Left forelimb (tissue), 1 donor: ENCODE results near the gene DIPK1C.
"Not testable (repeated sequence)": the region's sequence is repeated elsewhere in the genome, so short reads cannot be mapped to it uniquely, and the experiment has no call there.

Experiments
- DNase-seq: peaks from one replicate; pipeline ENCODE4 v3.0.0-alpha.2; 2018; ENCODE audit warnings: low spot score

The DIPK1C gene

GRCh38 chr18:74457043-74457724, at the start of gene DIPK1C:
DIPK1C (minus strand) TSS chr18:74457308; CDS start chr18:74457259, 49 bp downstream.
- no peak for DNase-seq

DNA sequence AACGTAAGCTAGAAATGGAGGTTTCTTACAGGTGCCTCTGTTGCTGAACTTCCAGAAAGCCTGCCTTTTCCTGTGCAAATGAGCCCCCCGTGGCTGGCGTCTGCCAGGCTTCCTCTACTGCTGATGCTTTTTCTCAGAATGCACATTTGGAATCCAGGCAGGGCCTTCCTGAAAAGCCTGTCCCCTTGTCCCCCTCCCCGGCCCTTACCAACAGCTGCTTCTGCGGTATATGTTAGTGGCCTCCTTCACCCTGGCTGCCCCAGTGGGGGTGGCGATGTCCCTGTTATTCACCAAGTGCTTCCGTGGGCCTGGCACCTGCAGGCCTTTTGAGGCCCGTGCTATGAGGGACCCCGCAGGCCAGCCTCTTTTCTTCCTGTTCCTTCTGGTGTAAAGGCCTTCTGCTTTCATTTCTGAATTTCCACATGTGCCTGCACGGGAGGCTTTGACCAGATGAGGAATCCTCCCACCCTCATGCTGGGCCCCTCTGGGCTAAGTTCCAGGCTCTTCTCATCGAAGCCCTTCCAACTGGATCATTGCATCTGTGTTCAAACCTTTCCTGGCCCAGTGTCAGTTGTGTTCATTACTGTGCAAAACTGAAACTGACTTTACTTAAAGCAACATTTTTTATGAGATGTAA, 49.5 kb upstream of the DIPK1C start:
- DNase-seq = peak; percentile 92

GRCh38 chr18:74505776-74506175, 48.7 kb upstream of the DIPK1C start:
- DNase-seq = peak; percentile 25

- DNase-seq = no peak
Measured at GRCh38 chr18:74503137-74503536, 46.0 kb upstream of the DIPK1C start.

DNA sequence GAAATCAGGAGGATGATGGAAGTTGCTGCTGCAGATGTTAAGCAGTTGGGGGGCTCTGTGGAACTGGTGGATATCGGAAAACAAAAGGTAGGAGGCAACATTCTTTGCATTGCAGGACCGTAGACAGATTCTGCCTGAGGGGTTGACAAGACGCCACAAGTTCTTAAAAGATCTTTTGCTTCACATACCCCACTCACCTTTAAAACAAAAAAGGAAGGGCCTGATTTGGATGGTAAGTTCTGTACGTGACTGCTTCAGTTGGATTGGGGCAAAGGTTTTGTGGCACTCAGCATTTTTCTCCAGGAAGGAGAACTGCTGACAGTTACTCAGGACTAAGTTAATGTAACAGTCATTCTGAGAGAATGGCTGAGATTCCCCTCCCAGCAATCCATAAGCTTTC, 44.3 kb upstream of the DIPK1C start:
- DNase-seq = no peak

GRCh38 chr18:74500774-74501173, 43.7 kb upstream of the DIPK1C start:
- DNase-seq = not testable (repeated sequence)

GRCh38 chr18:74500372-74500771, 43.3 kb upstream of the DIPK1C start:
- DNase-seq = no peak

DNA sequence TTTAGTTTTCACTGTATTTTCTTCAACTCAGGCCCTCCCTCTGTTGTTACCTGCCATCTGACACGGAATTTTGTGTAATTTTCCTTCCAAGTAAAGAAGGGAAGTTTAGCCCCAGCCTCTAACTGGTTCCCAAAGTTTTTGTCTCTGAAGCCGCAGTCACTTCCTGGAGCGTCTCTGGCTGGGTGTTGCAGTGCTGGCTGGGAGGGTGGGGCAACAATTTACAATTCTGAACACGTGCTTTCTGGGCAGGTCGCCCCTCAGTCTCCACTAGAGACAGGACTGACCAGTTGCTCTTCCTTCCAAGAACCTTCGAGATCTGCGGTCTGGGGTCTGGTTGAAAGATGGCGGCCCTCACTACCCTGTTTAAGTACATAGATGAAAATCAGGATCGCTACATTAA, 42.5 kb upstream of the DIPK1C start:
- DNase-seq = no peak

DNA sequence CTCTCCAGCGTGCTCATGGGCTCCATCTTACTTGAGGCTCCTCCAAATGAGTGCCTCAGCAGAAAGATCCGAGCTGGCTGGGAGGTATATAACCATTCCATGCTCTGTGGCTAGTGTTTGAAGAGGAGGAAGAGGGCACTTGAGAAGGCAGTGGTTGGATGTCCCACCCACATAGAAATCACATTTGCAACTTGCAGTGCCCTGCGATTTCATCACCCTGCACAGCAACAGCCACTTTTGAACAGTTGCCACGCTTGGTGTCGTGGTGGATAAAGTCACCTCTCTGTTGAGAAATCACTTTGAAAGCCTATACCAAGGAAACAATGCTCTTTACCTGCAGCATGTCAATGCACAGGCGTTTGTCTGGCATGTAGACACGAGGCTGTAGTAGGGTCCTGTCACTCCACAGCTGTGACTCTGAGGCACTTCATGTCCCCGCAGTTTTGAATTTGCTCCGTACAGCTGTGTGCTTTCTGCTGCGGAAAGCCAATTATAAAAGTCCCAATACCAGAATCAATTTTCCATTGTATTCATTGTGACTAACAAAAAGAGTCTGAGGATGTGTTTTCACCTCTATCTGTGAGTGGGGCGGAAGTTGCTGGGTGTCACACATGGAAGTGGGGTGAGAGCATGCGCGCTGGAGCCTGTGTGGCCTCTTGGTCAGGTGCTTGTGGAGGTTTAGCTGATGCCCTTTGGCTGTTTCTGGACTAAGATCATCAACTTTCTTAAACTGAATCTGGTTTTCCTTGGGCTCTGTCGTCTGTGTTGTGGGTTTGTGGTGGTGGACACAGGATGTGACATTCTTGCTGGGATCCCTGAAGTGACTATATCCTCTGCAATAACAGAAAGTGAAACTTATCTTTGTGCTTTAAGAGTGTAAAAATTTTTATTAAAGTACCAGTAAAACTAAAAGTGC, 41.9 kb upstream of the DIPK1C start:
- no peak for DNase-seq

DNA sequence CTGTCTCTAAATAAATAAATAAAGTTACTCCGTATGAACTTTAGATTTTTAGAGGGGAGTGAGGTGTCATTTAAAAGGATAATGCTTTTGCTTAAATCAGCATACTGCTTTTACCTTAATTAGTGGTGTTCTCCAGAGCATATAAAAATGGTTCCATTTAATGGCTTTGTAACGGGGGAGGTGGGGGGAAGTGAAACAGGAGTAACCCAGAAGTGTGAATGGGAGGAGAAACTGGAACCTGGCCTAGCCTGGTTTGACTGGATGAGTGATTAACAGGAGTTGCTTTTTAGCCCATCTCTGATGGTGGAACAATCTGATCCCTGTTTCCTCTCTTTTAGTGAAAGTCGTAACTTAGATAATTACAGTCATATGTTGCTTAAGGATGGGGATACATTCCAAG, 40.7 kb upstream of the DIPK1C start:
- no peak for DNase-seq

- no peak for DNase-seq
Measured at GRCh38 chr18:74497324-74497676, 40.2 kb upstream of the DIPK1C start.

- DNase-seq = no peak
Measured at GRCh38 chr18:74496508-74497323, 39.6 kb upstream of the DIPK1C start.

GRCh38 chr18:74495581-74496507, 38.7 kb upstream of the DIPK1C start, which contains the start of gene CNDP2:
CNDP2 (plus strand) TSS chr18:74496363; CDS start chr18:74499974, 3,611 bp downstream.
- DNase-seq = peak; percentile 100

- no peak for DNase-seq
Measured at GRCh38 chr18:74494514-74494913, 37.4 kb upstream of the DIPK1C start.

DNA sequence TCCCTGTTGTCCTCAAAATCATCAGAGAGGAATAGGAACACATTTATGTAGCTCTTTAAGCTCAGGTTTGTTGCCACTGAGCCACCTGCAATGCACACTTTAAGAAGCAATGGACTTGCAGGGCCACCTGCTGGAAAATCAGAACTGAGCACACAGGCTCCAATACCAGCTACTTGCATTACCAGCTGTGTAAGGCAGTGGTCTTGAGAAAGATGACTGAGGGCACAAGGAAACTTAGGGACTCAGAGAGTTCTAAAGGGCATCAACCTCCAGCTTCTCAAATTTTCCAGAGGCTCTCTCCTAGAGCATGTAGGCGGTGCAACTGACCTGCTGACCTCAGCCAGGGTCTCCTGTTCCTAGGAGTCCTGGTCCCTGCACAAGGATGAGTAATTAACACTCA, 36.6 kb upstream of the DIPK1C start:
- DNase-seq = peak; percentile 65

GRCh38 chr18:74492259-74492658, 35.2 kb upstream of the DIPK1C start:
- peak; percentile 15 for DNase-seq

GRCh38 chr18:74489676-74490075, 32.6 kb upstream of the DIPK1C start:
- peak; percentile 53 for DNase-seq

DNA sequence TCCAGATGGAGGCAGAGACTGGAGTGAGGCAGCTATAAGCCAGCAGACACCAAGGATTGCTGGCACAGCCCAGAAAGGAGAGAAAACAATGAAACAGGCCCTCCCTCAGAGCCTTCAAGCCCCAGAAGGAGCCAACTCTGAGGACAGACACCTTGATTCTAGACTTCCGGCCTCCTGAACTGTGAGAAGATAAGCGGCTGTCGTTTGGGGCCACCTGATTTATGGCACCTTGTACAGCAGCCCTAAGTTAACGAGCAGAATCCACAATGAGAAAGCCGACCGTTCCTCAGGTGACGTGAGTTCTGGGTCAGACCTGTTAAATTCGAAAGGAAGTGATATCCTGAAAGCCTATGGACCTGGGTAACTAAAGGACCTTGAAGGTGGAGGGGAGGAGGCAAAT, 31.8 kb upstream of the DIPK1C start:
- DNase-seq = peak; percentile 50

- no peak for DNase-seq
Measured at GRCh38 chr18:74488354-74488753, 31.2 kb upstream of the DIPK1C start.

- peak; percentile 62 for DNase-seq
Measured at GRCh38 chr18:74486119-74486849, 29.2 kb upstream of the DIPK1C start.
